Neural cell (in vitro differentiated cells): ENCODE measurements around the gene DHX40.

Experiments
- EP300 ChIP-seq: fragments of 450-650 bp; conservative IDR thresholded peaks from 2 replicates; pipeline ENCODE4 v1.6.1; 2014; ENCODE audit warnings: antibody characterized with exemption, mild to moderate bottlenecking, moderate library complexity; ENCODE audit not compliant: poor library complexity, severe bottlenecking
- EZH2 ChIP-seq: fragments of 200-600, 300-800 bp; shearing (Covaris generic), sonication (generic); IDR thresholded peaks from 2 replicates; pipeline ENCODE4 v1.6.1; 2014; ENCODE audit warnings: antibody characterized with exemption, low read length, borderline replicate concordance, mild to moderate bottlenecking; ENCODE audit not compliant: insufficient read depth, poor library complexity, severe bottlenecking
- POLR2AphosphoS5 ChIP-seq: IDR thresholded peaks from 2 replicates; pipeline ENCODE4 v1.6.1; 2012
- SMC3 ChIP-seq: fragments of 450-650 bp; conservative IDR thresholded peaks from 2 replicates; pipeline ENCODE4 v1.6.1; 2014; ENCODE audit warnings: antibody characterized with exemption, mild to moderate bottlenecking, moderate library complexity; ENCODE audit not compliant: poor library complexity
- TAF1 ChIP-seq: IDR thresholded peaks from 2 replicates; pipeline ENCODE4 v1.6.1; 2012; ENCODE audit warnings: low read depth
- TF ChIP-seq, protein P1 (sequence below): fragments of 450-650 bp; IDR thresholded peaks from 2 replicates; pipeline ENCODE4 v1.5.1; 2014; ENCODE audit warnings: antibody characterized with exemption, mild to moderate bottlenecking, moderate library complexity; ENCODE audit not compliant: poor library complexity, severe bottlenecking

GRCh38 chr17:59641799-59642484, 76.5 kb downstream of the DHX40 start:
- TF ChIP-seq EZH2: no peak
- TF ChIP-seq, protein P1, sequence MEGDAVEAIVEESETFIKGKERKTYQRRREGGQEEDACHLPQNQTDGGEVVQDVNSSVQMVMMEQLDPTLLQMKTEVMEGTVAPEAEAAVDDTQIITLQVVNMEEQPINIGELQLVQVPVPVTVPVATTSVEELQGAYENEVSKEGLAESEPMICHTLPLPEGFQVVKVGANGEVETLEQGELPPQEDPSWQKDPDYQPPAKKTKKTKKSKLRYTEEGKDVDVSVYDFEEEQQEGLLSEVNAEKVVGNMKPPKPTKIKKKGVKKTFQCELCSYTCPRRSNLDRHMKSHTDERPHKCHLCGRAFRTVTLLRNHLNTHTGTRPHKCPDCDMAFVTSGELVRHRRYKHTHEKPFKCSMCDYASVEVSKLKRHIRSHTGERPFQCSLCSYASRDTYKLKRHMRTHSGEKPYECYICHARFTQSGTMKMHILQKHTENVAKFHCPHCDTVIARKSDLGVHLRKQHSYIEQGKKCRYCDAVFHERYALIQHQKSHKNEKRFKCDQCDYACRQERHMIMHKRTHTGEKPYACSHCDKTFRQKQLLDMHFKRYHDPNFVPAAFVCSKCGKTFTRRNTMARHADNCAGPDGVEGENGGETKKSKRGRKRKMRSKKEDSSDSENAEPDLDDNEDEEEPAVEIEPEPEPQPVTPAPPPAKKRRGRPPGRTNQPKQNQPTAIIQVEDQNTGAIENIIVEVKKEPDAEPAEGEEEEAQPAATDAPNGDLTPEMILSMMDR: no peak
- no peak for TF ChIP-seq TAF1
- TF ChIP-seq SMC3: no peak
- no peak for TF ChIP-seq EP300
- no peak for TF ChIP-seq POLR2AphosphoS5
